WERI-Rb-1 (cell line): ENCODE results near the gene RSPO3.

Experiments used
- DNase-seq: peaks from one replicate; pipeline ENCODE4 v3.0.0-alpha.2; 2020
- H3K27ac ChIP-seq: fragments of 250-450 bp; sonication (Bioruptor Pico); 2 replicates; pipeline ENCODE4 v1.5.1; 2020; ENCODE audit warnings: mild to moderate bottlenecking, moderate library complexity
- H3K27me3 ChIP-seq: fragments of 250-450 bp; sonication (Bioruptor Pico); 2 replicates; pipeline ENCODE4 v1.5.1; 2021; ENCODE audit warnings: mild to moderate bottlenecking, low read depth, moderate library complexity; ENCODE audit not compliant: insufficient read depth, severe bottlenecking
- H3K36me3 ChIP-seq: fragments of 250-450 bp; sonication (Bioruptor Pico); 2 replicates; pipeline ENCODE4 v1.5.1; 2020; ENCODE audit warnings: mild to moderate bottlenecking, moderate library complexity
- H3K4me3 ChIP-seq: 2 replicates; pipeline ENCODE4 v1.5.1; 2011; ENCODE audit warnings: low read depth, mild to moderate bottlenecking, control low read depth, low read length
- H3K9me3 ChIP-seq: fragments of 250-450 bp; sonication (Bioruptor Pico); 2 replicates; pipeline ENCODE4 v1.5.1; 2021; ENCODE audit warnings: mild to moderate bottlenecking, moderate library complexity; ENCODE audit not compliant: severe bottlenecking
- TF ChIP-seq, protein P1 (sequence below): IDR thresholded peaks from 2 replicates; pipeline ENCODE4 v1.5.1; 2011; ENCODE audit warnings: low read depth, mild to moderate bottlenecking, control low read depth, inconsistent platforms, low read length

RSPO3 gene

GRCh38 chr6:127128066-127128465, 9.6 kb downstream of the RSPO3 start:
- TF ChIP-seq, protein P1, sequence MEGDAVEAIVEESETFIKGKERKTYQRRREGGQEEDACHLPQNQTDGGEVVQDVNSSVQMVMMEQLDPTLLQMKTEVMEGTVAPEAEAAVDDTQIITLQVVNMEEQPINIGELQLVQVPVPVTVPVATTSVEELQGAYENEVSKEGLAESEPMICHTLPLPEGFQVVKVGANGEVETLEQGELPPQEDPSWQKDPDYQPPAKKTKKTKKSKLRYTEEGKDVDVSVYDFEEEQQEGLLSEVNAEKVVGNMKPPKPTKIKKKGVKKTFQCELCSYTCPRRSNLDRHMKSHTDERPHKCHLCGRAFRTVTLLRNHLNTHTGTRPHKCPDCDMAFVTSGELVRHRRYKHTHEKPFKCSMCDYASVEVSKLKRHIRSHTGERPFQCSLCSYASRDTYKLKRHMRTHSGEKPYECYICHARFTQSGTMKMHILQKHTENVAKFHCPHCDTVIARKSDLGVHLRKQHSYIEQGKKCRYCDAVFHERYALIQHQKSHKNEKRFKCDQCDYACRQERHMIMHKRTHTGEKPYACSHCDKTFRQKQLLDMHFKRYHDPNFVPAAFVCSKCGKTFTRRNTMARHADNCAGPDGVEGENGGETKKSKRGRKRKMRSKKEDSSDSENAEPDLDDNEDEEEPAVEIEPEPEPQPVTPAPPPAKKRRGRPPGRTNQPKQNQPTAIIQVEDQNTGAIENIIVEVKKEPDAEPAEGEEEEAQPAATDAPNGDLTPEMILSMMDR = no peak
- no peak overlapping the region for H3K27ac ChIP-seq

GRCh38 chr6:127129251-127129650, 10.8 kb downstream of the RSPO3 start:
- TF ChIP-seq, protein P1 = no peak
- Histone ChIP-seq H3K36me3 (no peaks in the 10 kb centered on the region), H3K9me3 (no peaks in the 10 kb centered on the region), H3K27ac (no peak overlapping the region), H3K4me3 (no peak overlapping the region), H3K27me3 (no peaks in the 10 kb centered on the region)
- DNase-seq = no peak

More at GRCh38 chr6:127128066-127128465, 9.6 kb downstream of the RSPO3 start:
- no peak for DNase-seq
- H3K27me3 ChIP-seq = no peaks in the 10 kb centered on the region
- H3K4me3 ChIP-seq = no peak overlapping the region
- H3K9me3 ChIP-seq = no peaks in the 10 kb centered on the region
- H3K36me3 ChIP-seq = no peaks in the 10 kb centered on the region

- Histone ChIP-seq H3K9me3 (no peaks in the 10 kb centered on the region), H3K27ac (no peak overlapping the region), H3K36me3 (no peaks in the 10 kb centered on the region), H3K27me3 (no peaks in the 10 kb centered on the region), H3K4me3 (no peak overlapping the region)
- TF ChIP-seq, protein P1 = no peak
- DNase-seq = no peak
Observed at GRCh38 chr6:127131275-127131674, 12.8 kb downstream of the RSPO3 start.

- DNase-seq = no peak
- H3K9me3 ChIP-seq = no peaks in the 10 kb centered on the region
- no peak overlapping the region for H3K4me3 ChIP-seq
- H3K36me3 ChIP-seq = no peaks in the 10 kb centered on the region
- TF ChIP-seq, protein P1 = no peak
- H3K27me3 ChIP-seq = no peaks in the 10 kb centered on the region
- H3K27ac ChIP-seq = no peak overlapping the region
Observed at GRCh38 chr6:127131772-127132376, 13.4 kb downstream of the RSPO3 start.

DNA sequence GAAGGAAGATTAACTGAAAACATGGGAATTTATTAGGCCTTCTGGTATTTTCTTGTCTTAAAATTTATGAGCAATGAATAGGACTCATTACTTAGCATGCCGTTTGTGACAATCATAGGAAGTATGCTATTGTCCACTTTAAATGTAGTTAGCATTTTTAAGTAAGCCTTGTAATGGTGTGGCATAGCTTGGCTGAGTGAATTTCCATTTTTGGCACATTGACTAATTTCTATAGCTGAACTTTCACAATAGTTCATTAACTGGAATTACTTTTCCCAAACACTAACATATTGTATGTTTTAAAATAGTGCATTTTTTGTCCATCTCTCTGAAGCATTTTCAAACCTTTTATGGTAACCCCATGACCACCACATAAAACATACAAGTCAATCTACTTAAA, 15.7 kb downstream of the RSPO3 start:
- Histone ChIP-seq H3K27me3 (no peaks in the 10 kb centered on the region), H3K4me3 (no peak overlapping the region), H3K36me3 (no peaks in the 10 kb centered on the region), H3K27ac (no peak overlapping the region), H3K9me3 (no peaks in the 10 kb centered on the region)
- TF ChIP-seq, protein P1 = no peak
- no peak for DNase-seq

- Histone ChIP-seq H3K27ac (no peak overlapping the region), H3K9me3 (no peaks in the 10 kb centered on the region), H3K36me3 (no peaks in the 10 kb centered on the region), H3K4me3 (no peak overlapping the region), H3K27me3 (no peaks in the 10 kb centered on the region)
- no peak for DNase-seq
- TF ChIP-seq, protein P1 = no peak
Observed at GRCh38 chr6:127136786-127137185, 18.3 kb downstream of the RSPO3 start.
